GM21786 (cell line): ENCODE data around the gene IKZF1.
A peak's percentile ranks its signal among the peaks of the same experiment; 100 is the strongest.

ENCODE experiments used
- ATAC-seq: cut with Tn5 transposase; IDR thresholded peaks from one replicate; pipeline ENCODE4 v1.9.1; 2021; ENCODE audit not compliant: unreplicated experiment

IKZF1 gene

GRCh38 chr7:50369143-50370026 lies 64.9 kb downstream of the IKZF1 start:
- ATAC-seq = no peak

GRCh38 chr7:50370884-50371283 lies 66.4 kb downstream of the IKZF1 start:
- no peak for ATAC-seq

- no peak for ATAC-seq
These were observed 67.1 kb downstream of the IKZF1 start for GRCh38 chr7:50371551-50372021.

- no peak for ATAC-seq
These were observed 68.4 kb downstream of the IKZF1 start for GRCh38 chr7:50372923-50373322.

- ATAC-seq = no peak
These were observed 71.7 kb downstream of the IKZF1 start for GRCh38 chr7:50376056-50376820.

- ATAC-seq = no peak
These were observed 72.8 kb downstream of the IKZF1 start for GRCh38 chr7:50377356-50377755.

- ATAC-seq = no peak
These were observed 74.6 kb downstream of the IKZF1 start for GRCh38 chr7:50379082-50379481.

GRCh38 chr7:50379539-50379938 lies 75.0 kb downstream of the IKZF1 start:
- ATAC-seq = no peak

- ATAC-seq = no peak
These were observed 77.9 kb downstream of the IKZF1 start for GRCh38 chr7:50382455-50382854.

GRCh38 chr7:50387351-50387750 lies 82.8 kb downstream of the IKZF1 start:
- ATAC-seq = no peak

GRCh38 chr7:50389961-50390360 lies 85.4 kb downstream of the IKZF1 start:
- ATAC-seq = no peak

- no peak for ATAC-seq
These were observed 86.9 kb downstream of the IKZF1 start for GRCh38 chr7:50391386-50391785.

- ATAC-seq = no peak
These were observed 88.6 kb downstream of the IKZF1 start for GRCh38 chr7:50393076-50393475.

GRCh38 chr7:50393547-50394252 lies 89.2 kb downstream of the IKZF1 start:
- ATAC-seq = peak; percentile 29

GRCh38 chr7:50394315-50394714 lies 89.8 kb downstream of the IKZF1 start:
- no peak for ATAC-seq

- peak; percentile 3 for ATAC-seq
These were observed 92.3 kb downstream of the IKZF1 start for GRCh38 chr7:50396856-50397255.

- ATAC-seq = peak; percentile 65
These were observed 92.9 kb downstream of the IKZF1 start for GRCh38 chr7:50397320-50397970.

GRCh38 chr7:50397971-50398324 lies 93.4 kb downstream of the IKZF1 start:
- peak; percentile 25 for ATAC-seq

- no peak for ATAC-seq
These were observed 94.7 kb downstream of the IKZF1 start for GRCh38 chr7:50399206-50399605.

- no peak for ATAC-seq
These were observed 95.1 kb downstream of the IKZF1 start for GRCh38 chr7:50399635-50400034.

- no peak for ATAC-seq
These were observed 95.6 kb downstream of the IKZF1 start for GRCh38 chr7:50400114-50400513.
